PC-9 (cell line): Measurements from ENCODE around the gene OBSCN. TPM values are rescaled to one million over a fixed set of nuclear protein-coding genes. Genes with fewer than 3 reads are reported as not detected.

ENCODE experiments used
- BruUV-seq: library from RNA; stranded (reverse); fragments of 400-500 nt; replicated peaks from 2 replicates; lab custom pipeline; 2021; lab: Mats Ljungman, UMichigan
- CTCF ChIA-PET: fragments of 300-600 bp; sonication (Branson Sonifier 250); formaldehyde crosslinking; loops from one replicate; lab custom pipeline; 2022; ENCODE audit warnings: antibody characterized with exemption; lab: Charles Lee
- POLR2A ChIA-PET: fragments of 300-600 bp; sonication (Branson Sonifier 250); formaldehyde crosslinking; loops from one replicate; lab custom pipeline; 2022; ENCODE audit warnings: antibody characterized with exemption; ENCODE audit not compliant: unreplicated experiment; lab: Charles Lee
- DNase-seq, 2 experiments: peaks; one replicate each; pipeline versions ENCODE4 v3.0.0 to v3.0.0-alpha.2; 2015 to 2022; ENCODE audit warnings: mixed read lengths in 1 of 2
- H2AFZ ChIP-seq: fragments of 200-600 bp; sonication (generic); 2 replicates; pipeline ENCODE4 v1.8.1; 2017; ENCODE audit warnings: antibody characterized with exemption
- H3F3A ChIP-seq: fragments of 200-600 bp; sonication (generic); 2 replicates; pipeline ENCODE4 v1.8.1; 2017; ENCODE audit warnings: antibody characterized with exemption, mild to moderate bottlenecking, low read depth; ENCODE audit not compliant: insufficient read depth
- H3K27ac ChIP-seq: fragments of 200-600 bp; sonication (generic); 2 replicates; pipeline ENCODE4 v1.6.1; 2016; ENCODE audit warnings: mixed run types
- H3K27me3 ChIP-seq: fragments of 200-600 bp; sonication (generic); 2 replicates; pipeline ENCODE4 v1.6.1; 2016; ENCODE audit warnings: low read depth, mixed run types; ENCODE audit not compliant: insufficient read depth
- H3K36me3 ChIP-seq: fragments of 200-600 bp; sonication (generic); 2 replicates; pipeline ENCODE4 v1.6.1; 2016; ENCODE audit warnings: low read depth, mixed run types
- H3K4me1 ChIP-seq: fragments of 200-600 bp; sonication (generic); replicated peaks from 2 replicates; pipeline ENCODE4 v1.6.1; 2016; ENCODE audit warnings: mixed run types; ENCODE audit not compliant: insufficient read depth
- H3K4me2 ChIP-seq: fragments of 200-600 bp; sonication (generic); 2 replicates; pipeline ENCODE4 v1.6.1; 2017; ENCODE audit warnings: mixed run types
- H3K4me3 ChIP-seq: fragments of 200-600 bp; sonication (generic); 2 replicates; pipeline ENCODE4 v1.6.1; 2016; ENCODE audit warnings: mixed run types
- H3K79me2 ChIP-seq: fragments of 200-600 bp; sonication (generic); 2 replicates; pipeline ENCODE4 v1.6.1; 2017; ENCODE audit warnings: low read depth, mixed run types
- H3K9me2 ChIP-seq: fragments of 200-600 bp; sonication (generic); 2 replicates; pipeline ENCODE4 v1.8.1; 2017; ENCODE audit warnings: mild to moderate bottlenecking; ENCODE audit not compliant: insufficient read depth
- H3K9me3 ChIP-seq: fragments of 200-600 bp; sonication (generic); 2 replicates; pipeline ENCODE4 v1.8.1; 2016; ENCODE audit warnings: low read depth; ENCODE audit not compliant: insufficient read depth
- H4K20me1 ChIP-seq: fragments of 200-600 bp; sonication (generic); 2 replicates; pipeline ENCODE4 v1.8.1; 2017; ENCODE audit not compliant: insufficient read depth
- CTCF ChIP-seq: fragments of 200-600 bp; sonication (generic); conservative IDR thresholded peaks from 2 replicates; pipeline ENCODE4 v1.6.1; 2017; ENCODE audit warnings: mixed run types, antibody characterized with exemption, mild to moderate bottlenecking, moderate library complexity
- EZH2 ChIP-seq: fragments of 200-600 bp; sonication (generic); IDR thresholded peaks from 2 replicates; pipeline ENCODE4 v1.8.0; 2017; ENCODE audit warnings: antibody characterized with exemption, low read depth
- intact Hi-C: fragments of 100-400 bp; cut with micrococcal nuclease; formaldehyde crosslinking; loops from one replicate; pipeline ENCODE4 v1.10.0; 2022; ENCODE audit not compliant: unreplicated experiment
- total RNA-seq: library from RNA; stranded (reverse); gene quantifications from 2 replicates; pipeline ENCODE4 v1.2.3, GENCODE V29; 2021

Gene OBSCN
- total RNA-seq, 1 experiment from 2014 or later: 62.9 TPM

GRCh38 chr1:228228601-228229074 is 20.8 kb downstream of the OBSCN start:
- Histone ChIP-seq H3F3A (peaks cover 11% of the 10 kb centered on the region; the same call in 1 of the 2 replicates), H3K27me3 (no peaks in the 10 kb centered on the region), H3K9me2 (no peaks in the 10 kb centered on the region), H3K79me2 (no peaks in the 10 kb centered on the region), H3K4me2 (no peak overlapping the region), H2AFZ (no peak overlapping the region), H3K9me3 (no peaks in the 10 kb centered on the region), H3K36me3 (peaks cover 8% of the 10 kb centered on the region; the same call in 1 of the 2 replicates), H4K20me1 (no peaks in the 10 kb centered on the region), H3K27ac (peak overlapping the region; percentile 39), H3K4me1 (peaks cover 20% of the 10 kb centered on the region), H3K4me3 (no peak overlapping the region)
- ChIA-PET CTCF (no interaction called here), POLR2A (no interaction called here)
- no TSS peak for BruUV-seq
- TF ChIP-seq CTCF: no peak
- no peak for TF ChIP-seq EZH2
- peak in 1 of 2 experiments; percentile 93 for DNase-seq
- intact Hi-C loops: no loop called here

GRCh38 chr1:228231189-228231588 is 23.3 kb downstream of the OBSCN start:
- Histone ChIP-seq H4K20me1 (no peaks in the 10 kb centered on the region), H3K36me3 (peaks cover 5% of the 10 kb centered on the region; the same call in 1 of the 2 replicates), H3K79me2 (no peaks in the 10 kb centered on the region), H3K9me3 (no peaks in the 10 kb centered on the region), H3F3A (peaks cover 11% of the 10 kb centered on the region; the same call in 1 of the 2 replicates), H3K27me3 (no peaks in the 10 kb centered on the region), H2AFZ (no peak overlapping the region), H3K9me2 (no peaks in the 10 kb centered on the region), H3K4me2 (no peak overlapping the region), H3K4me1 (peaks cover 20% of the 10 kb centered on the region), H3K27ac (no peak overlapping the region), H3K4me3 (no peak overlapping the region)
- intact Hi-C loops: no loop called here
- TF ChIP-seq CTCF (no peak), EZH2 (no peak)
- POLR2A ChIA-PET: no interaction called here
- DNase-seq: no peak
- no TSS peak for BruUV-seq
- CTCF ChIA-PET: no interaction called here

- no TSS peak for BruUV-seq
- CTCF ChIA-PET: no interaction called here
- H3K9me3 ChIP-seq: no peaks in the 10 kb centered on the region
Observed at GRCh38 chr1:228233136-228233535, 25.3 kb downstream of the OBSCN start.

More at GRCh38 chr1:228233136-228233535, 25.3 kb downstream of the OBSCN start:
- no peak overlapping the region for H3K4me2 ChIP-seq
- no peak overlapping the region for H3K4me3 ChIP-seq
- H3K4me1 ChIP-seq: peaks cover 14% of the 10 kb centered on the region
- H3K27me3 ChIP-seq: no peaks in the 10 kb centered on the region
- peaks cover 9% of the 10 kb centered on the region; the same call in 1 of the 2 replicates for H3F3A ChIP-seq
- no peak for TF ChIP-seq CTCF
- TF ChIP-seq EZH2: no peak
- POLR2A ChIA-PET: no interaction called here
- 0 out of 2 replicates have a peak, but pooled peaks cover 3% of the 10 kb centered on the region for H3K36me3 ChIP-seq
- no peaks in the 10 kb centered on the region for H4K20me1 ChIP-seq
- H2AFZ ChIP-seq: no peak overlapping the region
- no peak for DNase-seq
- no peaks in the 10 kb centered on the region for H3K9me2 ChIP-seq
- no peak overlapping the region for H3K27ac ChIP-seq
- H3K79me2 ChIP-seq: no peaks in the 10 kb centered on the region
- intact Hi-C loops: no loop called here
